Endothelial cell of umbilical vein (primary cell): ENCODE results near the gene GSDMA. TPM values are rescaled to one million over a fixed set of nuclear protein-coding genes. Genes with fewer than 3 reads are reported as not detected.
A peak's percentile ranks its signal among the peaks of the same experiment; 100 is the strongest.

ENCODE experiments used
- BruUV-seq: library from RNA; stranded (reverse); fragments of 400-500 nt; replicated peaks from 2 replicates; lab custom pipeline; 2021; lab: Mats Ljungman, UMichigan
- CTCF ChIA-PET: fragments of 300-600, 350-600 bp; sonication (Branson Sonifier 250); formaldehyde crosslinking; loops from one replicate; lab custom pipeline; 2021; ENCODE audit warnings: antibody characterized with exemption, inconsistent platforms; lab: Charles Lee
- POLR2A ChIA-PET: fragments of 300-600, 350-600 bp; sonication (Branson Sonifier 250); formaldehyde crosslinking; loops from one replicate; lab custom pipeline; 2021; ENCODE audit warnings: antibody characterized with exemption, inconsistent platforms; lab: Charles Lee
- DNase-seq: peaks from one replicate; pipeline ENCODE4 v3.0.0-alpha.2; 2011; ENCODE audit warnings: low read depth, low spot score
- FAIRE-seq: peaks from 2 replicates; lab custom pipeline; 2011; peaks lifted over from hg19 to GRCh38; lab: Jason Lieb, UNC
- H2AFZ ChIP-seq: 2 replicates; pipeline ENCODE4 v1.6.0; 2012; ENCODE audit warnings: low read depth, low read length, control low read depth, inconsistent platforms
- H3K27ac ChIP-seq: 2 replicates; pipeline ENCODE4 v1.5.1; 2011; ENCODE audit warnings: low read depth, mild to moderate bottlenecking, control low read depth, low read length, moderate library complexity; ENCODE audit not compliant: insufficient read depth
- H3K27me3 ChIP-seq, 2 experiments: 2 replicates each; pipeline versions ENCODE4 v1.6.0 to v1.6.1; 2011; ENCODE audit warnings: low read length in 2 of 2, mixed read lengths in 1 of 2; ENCODE audit not compliant: control insufficient read depth in 2 of 2, insufficient read depth in 2 of 2
- H3K36me3 ChIP-seq, 2 experiments: 2 replicates in 1 of 2; 3 replicates in 1 of 2; pipeline ENCODE4 v1.5.1; 2011; ENCODE audit warnings: low read length in 2 of 2, mild to moderate bottlenecking in 1 of 2, moderate library complexity in 1 of 2; ENCODE audit not compliant: control insufficient read depth in 2 of 2, insufficient read depth in 2 of 2; ENCODE audit errors: extremely low read depth in 1 of 2
- H3K4me1 ChIP-seq: 3 replicates; pipeline ENCODE4 v1.5.1; 2011; ENCODE audit warnings: mild to moderate bottlenecking, low read length; ENCODE audit not compliant: control insufficient read depth, insufficient read depth; ENCODE audit errors: extremely low read depth
- H3K4me2 ChIP-seq: 2 replicates; pipeline ENCODE4 v1.6.1; 2011; ENCODE audit warnings: low read length, control low read depth, mixed read lengths; ENCODE audit not compliant: insufficient read depth
- H3K4me3 ChIP-seq, 3 experiments: fragments of 200-600 bp in 1 of 3; sonication (generic), shearing (Covaris generic) in 1 of 3; replicated peaks in 1 of 3; 2 replicates each; pipeline ENCODE4 v1.5.1; 2011 to 2016; ENCODE audit warnings: control low read depth in 3 of 3, low read length in 3 of 3, mild to moderate bottlenecking in 2 of 3, inconsistent platforms in 1 of 3, low read depth in 1 of 3, moderate library complexity in 1 of 3; ENCODE audit not compliant: insufficient read depth in 1 of 3
- H3K79me2 ChIP-seq: 2 replicates; pipeline ENCODE4 v1.6.0; 2012; ENCODE audit warnings: low read length, inconsistent platforms; ENCODE audit not compliant: control insufficient read depth, insufficient read depth
- H3K9ac ChIP-seq: replicated peaks from 2 replicates; pipeline ENCODE3; 2011; ENCODE audit warnings: low read length, control low read depth; ENCODE audit not compliant: insufficient read depth; ENCODE audit errors: extremely low read depth
- H3K9me1 ChIP-seq: replicated peaks from 3 replicates; pipeline ENCODE4 v1.6.0; 2011; ENCODE audit warnings: mild to moderate bottlenecking, low read length; ENCODE audit not compliant: control insufficient read depth, insufficient read depth; ENCODE audit errors: extremely low read depth
- H3K9me3 ChIP-seq: replicated peaks from 2 replicates; pipeline ENCODE4 v1.5.1; 2012; ENCODE audit warnings: low read length, inconsistent platforms; ENCODE audit not compliant: control insufficient read depth, insufficient read depth
- H4K20me1 ChIP-seq: replicated peaks from 2 replicates; pipeline ENCODE3; 2011; ENCODE audit warnings: mild to moderate bottlenecking, low read length; ENCODE audit not compliant: control insufficient read depth, insufficient read depth; ENCODE audit errors: extremely low read depth
- EZH2 ChIP-seq: IDR thresholded peaks from 2 replicates; pipeline ENCODE4 v1.6.1; 2012; ENCODE audit warnings: borderline replicate concordance, low read depth, mild to moderate bottlenecking, moderate library complexity, low read length, inconsistent platforms; ENCODE audit not compliant: severe bottlenecking
- FOS ChIP-seq: IDR thresholded peaks from 2 replicates; pipeline ENCODE4 v1.6.1; 2011; ENCODE audit warnings: mild to moderate bottlenecking, low read length, moderate library complexity, borderline replicate concordance; ENCODE audit not compliant: insufficient read depth
- GATA2 ChIP-seq: IDR thresholded peaks from 2 replicates; pipeline ENCODE4 v1.7.0; 2011; ENCODE audit warnings: low read depth, mild to moderate bottlenecking, moderate library complexity, mixed read lengths, low read length; ENCODE audit not compliant: insufficient read length, insufficient read depth
- JUN ChIP-seq: IDR thresholded peaks from 2 replicates; pipeline ENCODE4 v1.6.1; 2011; ENCODE audit warnings: borderline replicate concordance, low read depth; ENCODE audit not compliant: insufficient read length, insufficient read depth
- MYC ChIP-seq: IDR thresholded peaks from one replicate; pipeline ENCODE4 v1.6.1; 2011; ENCODE audit warnings: mild to moderate bottlenecking, low read depth, low read length
- POLR2A ChIP-seq: IDR thresholded peaks from 2 replicates; pipeline ENCODE4 v1.6.1; 2012; ENCODE audit warnings: low read depth, mild to moderate bottlenecking, control low read depth, low read length
- POLR2AphosphoS5 ChIP-seq: IDR thresholded peaks from 2 replicates; pipeline ENCODE4 v1.6.1; 2012; ENCODE audit warnings: low read depth, mild to moderate bottlenecking, control low read depth, low read length, moderate library complexity; ENCODE audit not compliant: insufficient read depth
- dilution Hi-C: fragments of 300-500 bp; cut with MboI; formaldehyde crosslinking; loops from one replicate; pipeline ENCODE4 v1.15.0; 2019; ENCODE audit warnings: low sequenced_read_pairs; ENCODE audit not compliant: extremely low pct_ligation_motif_present
- intact Hi-C: fragments of 100-400 bp; cut with micrococcal nuclease; formaldehyde crosslinking; loops from one replicate; pipeline ENCODE4 v1.10.0; 2022
- polyA plus RNA-seq, 4 experiments: library from polyadenylated mRNA; depleted of rRNA in 3 of 4; stranded (reverse) in 3 of 4; unstranded in 1 of 4; fragments of >200 nt; gene quantifications; 2 replicates each; pipeline versions ENCODE4 v1.2.1 to v1.2.3, GENCODE V29; 2011 to 2012; ENCODE audit warnings: missing spikeins in 1 of 4
- total RNA-seq: library from RNA; stranded (reverse); gene quantifications from 2 replicates; pipeline ENCODE4 v1.2.3, GENCODE V29; 2021
- TF ChIP-seq, protein P1 (sequence below): IDR thresholded peaks from 2 replicates; pipeline ENCODE4 v1.6.1; 2011; ENCODE audit not compliant: insufficient read depth, insufficient read length
- TF ChIP-seq, protein P2 (sequence below), 2 donors: IDR thresholded peaks; 1 replicate in 1 of 2; 2 replicates in 1 of 2; pipeline ENCODE4 v1.5.1; 2011; ENCODE audit warnings: low read length in 2 of 2, mild to moderate bottlenecking in 2 of 2, moderate library complexity in 2 of 2, control low read depth in 1 of 2, inconsistent platforms in 1 of 2, low read depth in 1 of 2; ENCODE audit not compliant: insufficient read depth in 1 of 2; ENCODE audit errors: extremely low read depth in 1 of 2

GSDMA gene
- total and polyA plus RNA-seq, 2 donors (not counting 3 experiments of a cell fraction or from before 2014, with no cell fraction given): not detected

DNA sequence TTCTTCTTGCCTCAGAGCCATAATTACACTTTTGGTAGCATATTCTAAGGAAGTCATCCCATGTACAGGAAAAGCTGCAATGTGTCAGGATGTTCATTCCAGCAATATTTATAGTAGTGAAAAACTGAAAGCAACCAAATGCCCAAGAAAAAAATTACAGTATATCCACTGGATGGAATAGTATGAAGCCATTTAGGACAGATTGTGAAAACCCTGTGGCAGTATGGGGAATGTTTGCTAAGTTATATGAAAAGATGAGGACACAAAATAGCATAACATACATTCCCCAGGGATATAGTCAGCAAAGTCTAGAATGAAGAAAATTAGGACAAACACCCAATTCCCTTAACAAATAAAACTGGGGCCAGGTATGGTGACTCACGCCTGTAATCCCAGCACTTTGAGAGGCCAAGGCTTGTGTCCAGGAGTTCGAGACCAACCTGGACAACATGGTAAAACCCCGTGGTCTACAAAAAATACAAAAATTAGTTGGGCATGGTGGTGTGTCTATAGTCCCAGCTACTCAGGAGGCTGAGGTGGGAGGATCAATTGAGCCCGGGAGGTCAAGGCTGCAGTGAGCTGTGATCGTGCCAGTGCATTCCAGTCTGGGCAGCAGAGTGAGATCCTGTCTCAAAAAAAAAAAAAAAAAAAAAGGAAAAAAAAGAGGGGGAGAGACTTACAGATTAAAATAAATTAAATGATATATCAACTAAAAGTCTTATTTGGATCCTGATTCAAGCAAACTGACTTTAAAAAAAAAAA lies 33.0 kb upstream of the GSDMA start:
- dilution Hi-C loops: no loop called here

DNA sequence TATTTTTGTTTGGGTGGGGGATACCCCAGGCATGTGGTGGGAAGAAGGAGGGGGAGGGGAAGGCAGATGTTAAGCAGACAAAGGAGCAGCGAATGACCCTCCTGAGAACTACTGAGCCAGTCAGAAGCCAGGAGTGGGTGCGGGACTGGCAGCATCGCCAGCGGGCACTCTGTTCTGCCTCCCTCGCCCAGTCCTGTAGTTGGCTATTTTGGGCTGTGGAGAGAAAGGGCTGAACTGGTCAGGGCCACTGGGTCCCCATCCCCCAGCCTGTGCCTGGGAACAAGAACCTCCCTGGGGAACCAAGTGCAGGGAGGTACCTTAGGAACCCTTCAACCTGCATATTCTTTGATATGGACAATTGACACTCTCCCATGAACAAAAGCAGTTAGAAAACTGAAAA lies 28.9 kb upstream of the GSDMA start:
- Histone ChIP-seq H2AFZ (no peak overlapping the region), H3K4me3 (no peak overlapping the region), H3K4me2 (no peak overlapping the region), H3K27me3 (peaks cover 0 to 2% of the 10 kb centered on the region in 2 experiments), H3K27ac (no peak overlapping the region), H3K9me1 (no peaks in the 10 kb centered on the region), H3K36me3 (no peaks in the 10 kb centered on the region), H4K20me1 (no peaks in the 10 kb centered on the region), H3K9me3 (no peaks in the 10 kb centered on the region), H3K4me1 (peaks cover 15% of the 10 kb centered on the region), H3K9ac (no peak overlapping the region), H3K79me2 (no peaks in the 10 kb centered on the region)
- FAIRE-seq (no peak), DNase-seq (no peak)
- intact Hi-C loops (no loop called here), dilution Hi-C loops (no loop called here)
- ChIA-PET CTCF (no interaction called here), POLR2A (no interaction called here)
- TF ChIP-seq EZH2 (no peak), POLR2AphosphoS5 (no peak), JUN (no peak), POLR2A (no peak), GATA2 (no peak), FOS (no peak), MYC (no peak)
- TF ChIP-seq, protein P1, sequence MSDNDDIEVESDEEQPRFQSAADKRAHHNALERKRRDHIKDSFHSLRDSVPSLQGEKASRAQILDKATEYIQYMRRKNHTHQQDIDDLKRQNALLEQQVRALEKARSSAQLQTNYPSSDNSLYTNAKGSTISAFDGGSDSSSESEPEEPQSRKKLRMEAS: no peak
- TF ChIP-seq, protein P2, sequence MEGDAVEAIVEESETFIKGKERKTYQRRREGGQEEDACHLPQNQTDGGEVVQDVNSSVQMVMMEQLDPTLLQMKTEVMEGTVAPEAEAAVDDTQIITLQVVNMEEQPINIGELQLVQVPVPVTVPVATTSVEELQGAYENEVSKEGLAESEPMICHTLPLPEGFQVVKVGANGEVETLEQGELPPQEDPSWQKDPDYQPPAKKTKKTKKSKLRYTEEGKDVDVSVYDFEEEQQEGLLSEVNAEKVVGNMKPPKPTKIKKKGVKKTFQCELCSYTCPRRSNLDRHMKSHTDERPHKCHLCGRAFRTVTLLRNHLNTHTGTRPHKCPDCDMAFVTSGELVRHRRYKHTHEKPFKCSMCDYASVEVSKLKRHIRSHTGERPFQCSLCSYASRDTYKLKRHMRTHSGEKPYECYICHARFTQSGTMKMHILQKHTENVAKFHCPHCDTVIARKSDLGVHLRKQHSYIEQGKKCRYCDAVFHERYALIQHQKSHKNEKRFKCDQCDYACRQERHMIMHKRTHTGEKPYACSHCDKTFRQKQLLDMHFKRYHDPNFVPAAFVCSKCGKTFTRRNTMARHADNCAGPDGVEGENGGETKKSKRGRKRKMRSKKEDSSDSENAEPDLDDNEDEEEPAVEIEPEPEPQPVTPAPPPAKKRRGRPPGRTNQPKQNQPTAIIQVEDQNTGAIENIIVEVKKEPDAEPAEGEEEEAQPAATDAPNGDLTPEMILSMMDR (IDR thresholded peaks at IDR 0.05; ENCODE audit: extremely low read depth in 1 of 2, insufficient read depth in 1 of 2, low read depth in 1 of 2, low read length in 2 of 2): no peak
- no TSS peak for BruUV-seq

More for the DNA sequence above, 33.0 kb upstream of the GSDMA start:
- Histone ChIP-seq H2AFZ (peak overlapping the region; percentile 29), H3K4me3 (peak overlapping the region in 1 of 3 experiments; percentile 34), H3K9ac (peak overlapping the region; percentile 84), H4K20me1 (no peaks in the 10 kb centered on the region), H3K9me1 (no peaks in the 10 kb centered on the region), H3K36me3 (no peaks in the 10 kb centered on the region), H3K9me3 (no peaks in the 10 kb centered on the region), H3K4me2 (peak overlapping the region; percentile 58), H3K79me2 (peaks cover 21% of the 10 kb centered on the region), H3K4me1 (peaks cover 36% of the 10 kb centered on the region), H3K27me3 (no peaks in the 10 kb centered on the region), H3K27ac (peak overlapping the region; percentile 100)
- ChIA-PET POLR2A (no interaction called here), CTCF (interaction anchor here (0.8 to 1.8 kb wide), 3 partner anchors 20 to 51 kb away, joined by 3 to 7 read pairs (median 6); partner anchors contain the start of gene PSMD3)
- TF ChIP-seq JUN: peak; percentile 14
- no peak for TF ChIP-seq EZH2
- no peak for TF ChIP-seq POLR2AphosphoS5
- no peak for TF ChIP-seq POLR2A
- TF ChIP-seq, protein P1: no peak
- DNase-seq (no peak), FAIRE-seq (no peak)
- BruUV-seq: no TSS peak
- intact Hi-C loops: loop anchor here (1.0 kb wide), 2 partner anchors 22 to 89 kb away; no protein-coding TSS in a partner anchor
